Neural progenitor cell (in vitro differentiated cells): ENCODE results near the gene ZNF652. TPM values are rescaled to one million over a fixed set of nuclear protein-coding genes. Genes with fewer than 3 reads are reported as not detected.
A peak's percentile ranks its signal among the peaks of the same experiment; 100 is the strongest.

ENCODE experiments used
- DNase-seq: peaks from one replicate; pipeline ENCODE4 v3.0.0-alpha.2; 2016; ENCODE audit warnings: low spot score
- H2AFZ ChIP-seq: fragments of 200-600 bp; sonication (generic); replicated peaks from 2 replicates; pipeline ENCODE4 v1.6.1; 2016; ENCODE audit warnings: antibody characterized with exemption
- H3F3A ChIP-seq: fragments of 200-600 bp; sonication (generic); 2 replicates; pipeline ENCODE4 v1.6.1; 2016; ENCODE audit warnings: antibody characterized with exemption, low read depth
- H3K27ac ChIP-seq: fragments of 200-600 bp; sonication (generic); 2 replicates; pipeline ENCODE4 v1.5.1; 2016; ENCODE audit warnings: mild to moderate bottlenecking
- H3K27me3 ChIP-seq: fragments of 200-600 bp; sonication (generic); 2 replicates; pipeline ENCODE4 v1.6.1; 2016; ENCODE audit warnings: mild to moderate bottlenecking, moderate library complexity
- H3K36me3 ChIP-seq: fragments of 200-600 bp; sonication (generic); 2 replicates; pipeline ENCODE4 v1.5.1; 2016
- H3K4me1 ChIP-seq: fragments of 200-600 bp; sonication (generic); 2 replicates; pipeline ENCODE4 v1.6.1; 2016; ENCODE audit warnings: mixed run types
- H3K4me2 ChIP-seq: fragments of 200-600 bp; sonication (generic); 2 replicates; pipeline ENCODE4 v1.6.1; 2016
- H3K4me3 ChIP-seq: fragments of 200-600 bp; sonication (generic); 2 replicates; pipeline ENCODE4 v1.5.1; 2016
- H3K79me2 ChIP-seq: fragments of 200-600 bp; sonication (generic); 2 replicates; pipeline ENCODE4 v1.6.1; 2016; ENCODE audit warnings: low read depth
- H3K9ac ChIP-seq: fragments of 200-600 bp; sonication (generic); 2 replicates; pipeline ENCODE4 v1.6.1; 2016
- H3K9me3 ChIP-seq: fragments of 200-600 bp; sonication (generic); 2 replicates; pipeline ENCODE4 v1.5.1; 2016; ENCODE audit warnings: low read depth
- H4K20me1 ChIP-seq: fragments of 200-600 bp; sonication (generic); 2 replicates; pipeline ENCODE4 v1.6.1; 2016; ENCODE audit warnings: low read depth
- H3K27ac Mint-ChIP-seq: 3 replicates; pipeline ENCODE4 v1.8.0; 2021; ENCODE audit warnings: mixed read lengths
- H3K27me3 Mint-ChIP-seq: 2 replicates; pipeline ENCODE4 v1.8.0; 2022; ENCODE audit warnings: low read depth, mild to moderate bottlenecking, inconsistent platforms, moderate library complexity, mixed read lengths; ENCODE audit not compliant: insufficient read depth
- H3K36me3 Mint-ChIP-seq: 3 replicates; pipeline ENCODE4 v1.8.0; 2021; ENCODE audit warnings: mixed read lengths
- H3K4me1 Mint-ChIP-seq: 3 replicates; pipeline ENCODE4 v1.8.0; 2021; ENCODE audit warnings: mixed read lengths
- H3K4me3 Mint-ChIP-seq: 3 replicates; pipeline ENCODE4 v1.8.0; 2021; ENCODE audit warnings: mild to moderate bottlenecking, moderate library complexity, mixed read lengths
- H3K9me3 Mint-ChIP-seq: 3 replicates; pipeline ENCODE4 v1.8.0; 2020; ENCODE audit warnings: mixed read lengths
- CTCF ChIP-seq: fragments of 200-600 bp; sonication (generic); IDR thresholded peaks from 2 replicates; pipeline ENCODE4 v1.5.1; 2017; ENCODE audit warnings: antibody characterized with exemption, mild to moderate bottlenecking
- EZH2 ChIP-seq: fragments of 200-600 bp; sonication (generic); IDR thresholded peaks from 2 replicates; pipeline ENCODE4 v1.6.1; 2017; ENCODE audit warnings: antibody characterized with exemption, mild to moderate bottlenecking, moderate library complexity
- EZH2phosphoT487 ChIP-seq: fragments of 200-600 bp; sonication (generic); IDR thresholded peaks from 2 replicates; pipeline ENCODE4 v1.6.1; 2017; ENCODE audit warnings: antibody characterized with exemption
- total RNA-seq: library from RNA; depleted of rRNA; stranded (reverse); fragments of >200 nt; gene quantifications from 2 replicates; pipeline ENCODE4 v1.2.3, GENCODE V29; 2015; ENCODE audit warnings: low replicate concordance

Gene ZNF652
- total RNA-seq, 1 donor from 2014 or later, result 55.7 TPM

GRCh38 chr17:49403514-49404289, 41.7 kb upstream of the ZNF652 start:
- H3K4me1 ChIP-seq, result peaks cover 15% of the 10 kb centered on the region
- no peak overlapping the region for H3K4me3 Mint-ChIP-seq
- TF ChIP-seq EZH2phosphoT487 (no peak), EZH2 (no peak), CTCF (no peak)
- no peak overlapping the region for H3K4me2 ChIP-seq
- H3K4me3 ChIP-seq, result no peak overlapping the region
- H3K27ac Mint-ChIP-seq, result no peak overlapping the region
- H3K4me1 Mint-ChIP-seq, result peaks cover 17% of the 10 kb centered on the region
- H3K9ac ChIP-seq, result no peak overlapping the region
- no peaks in the 10 kb centered on the region for H3K27me3 ChIP-seq
- DNase-seq, result no peak
- H3K36me3 ChIP-seq, result peaks cover 12% of the 10 kb centered on the region
- peaks cover 2% of the 10 kb centered on the region for H3K27me3 Mint-ChIP-seq
- no peaks in the 10 kb centered on the region for H3K79me2 ChIP-seq
- no peak overlapping the region for H3K27ac ChIP-seq
- H3K9me3 Mint-ChIP-seq, result no peaks in the 10 kb centered on the region
- H3F3A ChIP-seq, result peaks cover 31% of the 10 kb centered on the region
- H3K36me3 Mint-ChIP-seq, result peaks cover 19% of the 10 kb centered on the region
- peaks cover 11% of the 10 kb centered on the region for H4K20me1 ChIP-seq
- H2AFZ ChIP-seq, result no peak overlapping the region
- no peaks in the 10 kb centered on the region for H3K9me3 ChIP-seq

GRCh38 chr17:49402706-49403105, 40.7 kb upstream of the ZNF652 start:
- no peak overlapping the region for H3K9ac ChIP-seq
- no peaks in the 10 kb centered on the region for H3K79me2 ChIP-seq
- H4K20me1 ChIP-seq, result peaks cover 7% of the 10 kb centered on the region
- peaks cover 25% of the 10 kb centered on the region for H3F3A ChIP-seq
- peak; percentile 17 for DNase-seq
- no peak overlapping the region for H3K27ac Mint-ChIP-seq
- peaks cover 15% of the 10 kb centered on the region for H3K36me3 Mint-ChIP-seq
- H3K4me1 Mint-ChIP-seq, result peaks cover 17% of the 10 kb centered on the region
- H3K4me2 ChIP-seq, result peak overlapping the region; percentile 35
- H3K27ac ChIP-seq, result peak overlapping the region; percentile 78
- no peak overlapping the region for H3K4me3 Mint-ChIP-seq
- H3K4me3 ChIP-seq, result no peak overlapping the region
- H2AFZ ChIP-seq, result no peak overlapping the region
- TF ChIP-seq CTCF, result no peak
- no peak for TF ChIP-seq EZH2
- no peak for TF ChIP-seq EZH2phosphoT487
- peaks cover 12% of the 10 kb centered on the region for H3K36me3 ChIP-seq
- no peaks in the 10 kb centered on the region for H3K27me3 ChIP-seq
- no peaks in the 10 kb centered on the region for H3K9me3 ChIP-seq
- H3K9me3 Mint-ChIP-seq, result no peaks in the 10 kb centered on the region
- H3K4me1 ChIP-seq, result peaks cover 15% of the 10 kb centered on the region
- H3K27me3 Mint-ChIP-seq, result peaks cover 2% of the 10 kb centered on the region

GRCh38 chr17:49401971-49402611, 40.0 kb upstream of the ZNF652 start:
- TF ChIP-seq CTCF, result no peak
- no peak for TF ChIP-seq EZH2phosphoT487
- no peak for TF ChIP-seq EZH2
- Histone ChIP-seq H3K9ac (peak overlapping the region; percentile 34), H3K36me3 (peaks cover 11% of the 10 kb centered on the region), H2AFZ (no peak overlapping the region), H3K27me3 (no peaks in the 10 kb centered on the region), H3K9me3 (no peaks in the 10 kb centered on the region), H3K27ac (peak overlapping the region; percentile 78), H3K79me2 (no peaks in the 10 kb centered on the region), H3K4me2 (peak overlapping the region; percentile 35), H3K4me3 (no peak overlapping the region), H4K20me1 (peaks cover 7% of the 10 kb centered on the region), H3K4me1 (peaks cover 15% of the 10 kb centered on the region), H3F3A (peaks cover 25% of the 10 kb centered on the region)
- no peak overlapping the region for H3K4me3 Mint-ChIP-seq
- no peaks in the 10 kb centered on the region for H3K9me3 Mint-ChIP-seq
- peaks cover 14% of the 10 kb centered on the region for H3K36me3 Mint-ChIP-seq
- H3K4me1 Mint-ChIP-seq, result peaks cover 17% of the 10 kb centered on the region
- DNase-seq, result peak; percentile 23
- peaks cover 2% of the 10 kb centered on the region for H3K27me3 Mint-ChIP-seq
- no peak overlapping the region for H3K27ac Mint-ChIP-seq
